ENCODE data around the gene GDPD2. TPM values are rescaled to one million over a fixed set of nuclear protein-coding genes. Genes with fewer than 3 reads are reported as not detected.
A peak's percentile ranks its signal among the peaks of the same experiment; 100 is the strongest.
"Not testable (repeated sequence)": the region's sequence is repeated elsewhere in the genome, so short reads cannot be mapped to it uniquely, and the experiment has no call there.

The GDPD2 gene
- 0.17 TPM for polyA plus RNA-seq (2013, experiment 1 of 2; ENCODE audit: insufficient read length)
- 0.14 TPM for polyA plus RNA-seq (2013, experiment 2 of 2; ENCODE audit: insufficient read length)

- DNase-seq = no peak
Observed at GRCh38 chrX:70422851-70423341, at the start of gene GDPD2. Gene GDPD2 (plus strand): TSS chrX:70423314. CDS start chrX:70424985, 1,671 bp downstream.

- DNase-seq = no peak
Observed at GRCh38 chrX:70386235-70386634, 36.9 kb upstream of the GDPD2 start.

GRCh38 chrX:70398899-70399298, 24.2 kb upstream of the GDPD2 start:
- DNase-seq = peak; percentile 1

GRCh38 chrX:70400181-70400580, 22.9 kb upstream of the GDPD2 start:
- not testable (repeated sequence) for DNase-seq

- no peak for DNase-seq
Observed at GRCh38 chrX:70402721-70403120, 20.4 kb upstream of the GDPD2 start.

- DNase-seq = no peak
Observed at GRCh38 chrX:70405003-70405402, 18.1 kb upstream of the GDPD2 start.

- DNase-seq = no peak
Observed at GRCh38 chrX:70410921-70411320, 12.2 kb upstream of the GDPD2 start.

GRCh38 chrX:70411475-70411874, 11.6 kb upstream of the GDPD2 start:
- no peak for DNase-seq

GRCh38 chrX:70421618-70422017, 1.5 kb upstream of the GDPD2 start:
- DNase-seq = no peak

- no peak for DNase-seq
Observed at GRCh38 chrX:70423936-70424675, 992 bp downstream of the GDPD2 start.

- no peak for DNase-seq
Observed at GRCh38 chrX:70424801-70425200, 1.7 kb downstream of the GDPD2 start.

- no peak for DNase-seq
Observed at GRCh38 chrX:70426286-70427278, 3.5 kb downstream of the GDPD2 start.

- DNase-seq = no peak
Observed at GRCh38 chrX:70427365-70427764, 4.3 kb downstream of the GDPD2 start.

- DNase-seq = no peak
Observed at GRCh38 chrX:70429759-70430158, 6.6 kb downstream of the GDPD2 start.

GRCh38 chrX:70432936-70433847, 10.1 kb downstream of the GDPD2 start:
- no peak for DNase-seq

- peak; percentile 33 for DNase-seq
Observed at GRCh38 chrX:70433848-70434351, 10.8 kb downstream of the GDPD2 start.

- DNase-seq = peak; percentile 80
Observed at GRCh38 chrX:70434352-70434866, 11.3 kb downstream of the GDPD2 start.

GRCh38 chrX:70434914-70435586, 11.9 kb downstream of the GDPD2 start:
- peak; percentile 70 for DNase-seq

GRCh38 chrX:70436343-70436742, 13.2 kb downstream of the GDPD2 start:
- peak; percentile 17 for DNase-seq

GRCh38 chrX:70437011-70437410, 13.9 kb downstream of the GDPD2 start:
- no peak for DNase-seq

All from fibroblast of skin of scalp (primary cell).